HEK293 (cell line): ENCODE results near the gene SLC30A3.

Experiments
- AEBP2 ChIP-seq: fragments of 450-650 bp; formaldehyde crosslinking; IDR thresholded peaks from 2 replicates; pipeline ENCODE4 v1.5.1; 2016; ENCODE audit warnings: missing biosample characterization, missing genetic modification characterization, borderline replicate concordance
- CTCF ChIP-seq: fragments of 450-650 bp; formaldehyde crosslinking; IDR thresholded peaks from 2 replicates; pipeline ENCODE4 v1.5.1; 2016; ENCODE audit warnings: missing biosample characterization, missing genetic modification characterization
- GLIS2 ChIP-seq: fragments of 450-650 bp; formaldehyde crosslinking; IDR thresholded peaks from 2 replicates; pipeline ENCODE4 v1.5.1; 2016; ENCODE audit warnings: missing biosample characterization, missing genetic modification characterization
- HOXC10 ChIP-seq: sonication (generic); formaldehyde crosslinking; IDR thresholded peaks from 2 replicates; pipeline ENCODE4 v1.8.1; 2023; ENCODE audit warnings: mild to moderate bottlenecking, missing genetic modification reagents
- IKZF3 ChIP-seq: fragments of 450-650 bp; IDR thresholded peaks from 2 replicates; pipeline ENCODE4 v1.5.0; 2018; ENCODE audit warnings: missing biosample characterization, mild to moderate bottlenecking, missing genetic modification characterization, moderate library complexity
- KLF1 ChIP-seq: fragments of 450-650 bp; formaldehyde crosslinking; IDR thresholded peaks from 2 replicates; pipeline ENCODE4 v1.5.1; 2016; ENCODE audit warnings: missing biosample characterization, missing genetic modification characterization
- MEIS1 ChIP-seq: sonication (generic); formaldehyde crosslinking; IDR thresholded peaks from 2 replicates; pipeline ENCODE4 v1.8.1; 2022; ENCODE audit warnings: missing genetic modification reagents, mild to moderate bottlenecking, borderline replicate concordance
- OVOL3 ChIP-seq: fragments of 450-650 bp; formaldehyde crosslinking; IDR thresholded peaks from 2 replicates; pipeline ENCODE4 v1.5.1; 2016; ENCODE audit warnings: missing biosample characterization, missing genetic modification characterization
- PBX3 ChIP-seq: sonication (generic); formaldehyde crosslinking; IDR thresholded peaks from 2 replicates; pipeline ENCODE4 v1.8.1; 2022; ENCODE audit warnings: mild to moderate bottlenecking, moderate library complexity, missing genetic modification reagents
- SP3 ChIP-seq: fragments of 450-650 bp; formaldehyde crosslinking; IDR thresholded peaks from 2 replicates; pipeline ENCODE4 v1.5.1; 2016; ENCODE audit warnings: missing biosample characterization, missing genetic modification characterization
- ZBTB49 ChIP-seq: fragments of 450-650 bp; formaldehyde crosslinking; IDR thresholded peaks from 2 replicates; pipeline ENCODE4 v1.5.1; 2016; ENCODE audit warnings: missing biosample characterization, missing genetic modification characterization, low read depth
- ZFP37 ChIP-seq: fragments of 450-650 bp; formaldehyde crosslinking; IDR thresholded peaks from 2 replicates; pipeline ENCODE4 v1.5.1; 2016; ENCODE audit warnings: missing biosample characterization, missing genetic modification characterization
- ZNF10 ChIP-seq: fragments of 450-650 bp; formaldehyde crosslinking; IDR thresholded peaks from 2 replicates; pipeline ENCODE4 v1.5.1; 2017; ENCODE audit warnings: missing biosample characterization, missing genetic modification characterization
- ZNF175 ChIP-seq: fragments of 450-650 bp; formaldehyde crosslinking; IDR thresholded peaks from 2 replicates; pipeline ENCODE4 v1.5.1; 2016; ENCODE audit warnings: missing biosample characterization, missing genetic modification characterization
- ZNF18 ChIP-seq: fragments of 450-650 bp; formaldehyde crosslinking; IDR thresholded peaks from 2 replicates; pipeline ENCODE4 v1.5.1; 2016; ENCODE audit warnings: missing biosample characterization, missing genetic modification characterization
- ZNF280C ChIP-seq: fragments of 450-650 bp; formaldehyde crosslinking; IDR thresholded peaks from 2 replicates; pipeline ENCODE4 v1.5.1; 2016; ENCODE audit warnings: missing biosample characterization, missing genetic modification characterization
- ZNF311 ChIP-seq: fragments of 450-650 bp; formaldehyde crosslinking; IDR thresholded peaks from 2 replicates; pipeline ENCODE4 v1.5.1; 2017; ENCODE audit warnings: missing biosample characterization, missing genetic modification characterization, borderline replicate concordance
- ZNF350 ChIP-seq: fragments of 450-650 bp; formaldehyde crosslinking; IDR thresholded peaks from 2 replicates; pipeline ENCODE4 v1.5.0; 2017; ENCODE audit warnings: missing biosample characterization, mild to moderate bottlenecking, missing genetic modification characterization
- ZNF362 ChIP-seq: fragments of 450-650 bp; formaldehyde crosslinking; IDR thresholded peaks from 2 replicates; pipeline ENCODE4 v1.5.1; 2016; ENCODE audit warnings: missing biosample characterization, missing genetic modification characterization
- ZNF433 ChIP-seq: fragments of 450-650 bp; formaldehyde crosslinking; IDR thresholded peaks from 2 replicates; pipeline ENCODE4 v1.5.1; 2016; ENCODE audit warnings: missing biosample characterization, missing genetic modification characterization, low read depth
- ZNF501 ChIP-seq: fragments of 450-650 bp; formaldehyde crosslinking; IDR thresholded peaks from 2 replicates; pipeline ENCODE4 v1.5.1; 2016; ENCODE audit warnings: missing biosample characterization, missing genetic modification characterization
- ZNF600 ChIP-seq: fragments of 450-650 bp; formaldehyde crosslinking; IDR thresholded peaks from 2 replicates; pipeline ENCODE4 v1.5.1; 2016; ENCODE audit warnings: missing biosample characterization, missing genetic modification characterization
- ZNF660 ChIP-seq: fragments of 450-650 bp; IDR thresholded peaks from 2 replicates; pipeline ENCODE4 v1.5.1; 2018; ENCODE audit warnings: missing biosample characterization, mild to moderate bottlenecking, missing genetic modification characterization
- ZNF830 ChIP-seq: fragments of 450-650 bp; IDR thresholded peaks from 2 replicates; pipeline ENCODE4 v1.5.0; 2018; ENCODE audit warnings: missing biosample characterization, missing genetic modification characterization, low read depth, mild to moderate bottlenecking, moderate library complexity
- ZNF843 ChIP-seq: fragments of 450-650 bp; formaldehyde crosslinking; IDR thresholded peaks from 2 replicates; pipeline ENCODE4 v1.5.1; 2016; ENCODE audit warnings: missing biosample characterization, missing genetic modification characterization
- ZSCAN5A ChIP-seq: fragments of 450-650 bp; formaldehyde crosslinking; IDR thresholded peaks from 2 replicates; pipeline ENCODE4 v1.5.1; 2016; ENCODE audit warnings: missing biosample characterization, missing genetic modification characterization

The SLC30A3 gene

GRCh38 chr2:27264253-27264752 lies 1.5 kb upstream of the SLC30A3 start (continued):
- no peak for TF ChIP-seq ZNF433 (tag by site-specific recombination)
- TF ChIP-seq ZNF350: no peak
- TF ChIP-seq ZNF18 (tag by site-specific recombination): no peak
- no peak; the same call in 1 of the 2 replicates for TF ChIP-seq ZSCAN5A (tag by site-specific recombination)
- no peak for TF ChIP-seq ZNF362 (tag by site-specific recombination)
- TF ChIP-seq ZNF600 (tag by site-specific recombination): peak; percentile 84
- no peak for TF ChIP-seq ZNF280C
- TF ChIP-seq HOXC10 (CRISPR knock-in tag): no peak
- TF ChIP-seq MEIS1 (CRISPR knock-in tag): no peak
- no peak for TF ChIP-seq CTCF (tag by site-specific recombination)
- TF ChIP-seq KLF1 (tag by site-specific recombination): no peak
- TF ChIP-seq OVOL3 (tag by site-specific recombination): no peak
- no peak for TF ChIP-seq AEBP2 (tag by site-specific recombination)
- TF ChIP-seq GLIS2 (tag by site-specific recombination): peak; percentile 40; the same call in 1 of the 2 replicates
- TF ChIP-seq ZNF10 (tag by site-specific recombination): peak; percentile 6; the same call in 1 of the 2 replicates
- TF ChIP-seq IKZF3 (tag by site-specific recombination): no peak
- no peak for TF ChIP-seq ZNF501 (tag by site-specific recombination)
- TF ChIP-seq SP3 (tag by site-specific recombination): peak; percentile 67
- TF ChIP-seq ZNF830: no peak
- TF ChIP-seq ZBTB49 (tag by site-specific recombination): no peak
- no peak for TF ChIP-seq PBX3
- TF ChIP-seq ZNF660: no peak
- no peak for TF ChIP-seq ZFP37 (tag by site-specific recombination)
- TF ChIP-seq ZNF843 (tag by site-specific recombination): no peak
- TF ChIP-seq ZNF175 (tag by site-specific recombination): no peak
- no peak for TF ChIP-seq ZNF311 (tag by site-specific recombination)
